ENCODE results near the gene CACNB1. TPM values are rescaled to one million over a fixed set of nuclear protein-coding genes. Genes with fewer than 3 reads are reported as not detected.

The CACNB1 gene
- total RNA-seq, 3 donors from 2014 or later (not counting 1 experiment from before 2014, with no cell fraction given), result 23.7 to 28.5 (median 28.1) TPM

DNA sequence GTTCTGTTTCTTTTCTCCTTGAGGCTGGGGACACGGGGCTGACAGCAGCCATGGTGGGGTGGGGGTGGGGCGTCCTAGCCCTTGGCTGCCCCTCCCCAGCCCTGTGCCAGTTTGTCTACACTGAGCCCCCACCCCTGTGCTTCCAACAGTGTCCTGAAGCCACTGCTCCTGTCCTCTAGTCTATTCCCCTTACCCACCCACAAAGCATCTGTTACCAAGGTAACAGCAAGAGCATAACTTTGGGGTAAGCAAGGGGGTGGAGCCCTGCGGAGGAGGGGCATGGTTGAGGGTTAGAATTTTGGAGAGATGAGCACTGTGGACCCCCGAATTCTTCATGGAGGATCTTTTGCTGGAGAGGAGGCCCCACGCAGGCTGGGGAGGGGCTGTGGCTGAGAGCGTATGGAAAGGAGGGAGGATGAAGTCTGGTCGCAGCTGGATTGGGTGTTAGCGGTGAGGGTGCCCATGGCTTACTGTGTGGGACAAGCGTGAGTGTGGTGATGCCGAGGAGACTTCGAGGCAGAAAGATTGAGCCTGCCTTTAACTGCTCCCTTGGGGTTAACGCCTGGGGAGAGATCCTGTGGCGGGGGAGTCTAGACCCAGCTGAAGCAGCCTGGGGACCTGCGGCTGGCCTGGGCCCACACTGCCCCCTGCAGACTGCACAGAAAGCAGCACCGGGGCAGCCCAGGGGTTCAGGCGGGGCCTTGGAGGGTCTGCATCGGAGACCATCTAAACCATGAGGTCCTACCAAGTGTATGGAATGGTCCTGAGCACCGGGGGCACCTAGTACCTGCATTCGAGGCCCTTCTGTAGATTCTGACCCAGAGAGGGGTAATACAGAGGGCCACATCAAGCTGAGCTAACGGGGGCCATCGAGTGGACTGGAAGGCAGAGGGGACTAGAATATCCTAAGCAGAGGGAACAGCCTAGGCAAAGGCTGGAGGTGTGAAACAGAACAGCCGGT lies 34.4 kb upstream of the CACNB1 start:
- TF ChIP-seq, protein P1, sequence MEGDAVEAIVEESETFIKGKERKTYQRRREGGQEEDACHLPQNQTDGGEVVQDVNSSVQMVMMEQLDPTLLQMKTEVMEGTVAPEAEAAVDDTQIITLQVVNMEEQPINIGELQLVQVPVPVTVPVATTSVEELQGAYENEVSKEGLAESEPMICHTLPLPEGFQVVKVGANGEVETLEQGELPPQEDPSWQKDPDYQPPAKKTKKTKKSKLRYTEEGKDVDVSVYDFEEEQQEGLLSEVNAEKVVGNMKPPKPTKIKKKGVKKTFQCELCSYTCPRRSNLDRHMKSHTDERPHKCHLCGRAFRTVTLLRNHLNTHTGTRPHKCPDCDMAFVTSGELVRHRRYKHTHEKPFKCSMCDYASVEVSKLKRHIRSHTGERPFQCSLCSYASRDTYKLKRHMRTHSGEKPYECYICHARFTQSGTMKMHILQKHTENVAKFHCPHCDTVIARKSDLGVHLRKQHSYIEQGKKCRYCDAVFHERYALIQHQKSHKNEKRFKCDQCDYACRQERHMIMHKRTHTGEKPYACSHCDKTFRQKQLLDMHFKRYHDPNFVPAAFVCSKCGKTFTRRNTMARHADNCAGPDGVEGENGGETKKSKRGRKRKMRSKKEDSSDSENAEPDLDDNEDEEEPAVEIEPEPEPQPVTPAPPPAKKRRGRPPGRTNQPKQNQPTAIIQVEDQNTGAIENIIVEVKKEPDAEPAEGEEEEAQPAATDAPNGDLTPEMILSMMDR (IDR thresholded peaks at IDR 0.05), result peak; percentile 69
- Histone ChIP-seq H3K27ac (ENCODE audit: low read length) (no peak overlapping the region), H3K9me3 (ENCODE audit: control insufficient read depth, insufficient read depth, low read length) (no peaks in the 10 kb centered on the region), H3K27me3 (ENCODE audit: control insufficient read depth, insufficient read depth, low read length) (peaks cover 12% of the 10 kb centered on the region), H3K4me1 (ENCODE audit: control insufficient read depth, insufficient read depth, low read length) (peaks cover 10% of the 10 kb centered on the region), H3K4me3 (ENCODE audit: low read length) (no peak overlapping the region), H3K36me3 (ENCODE audit: control insufficient read depth, insufficient read depth, low read length) (no peaks in the 10 kb centered on the region)
- ATAC-seq, result peak; percentile 85 to 93 (median 90)
- peaks cover 21% of the 10 kb centered on the region in 2 donors for H3K27me3 Mint-ChIP-seq (ENCODE audit: low read depth in 2 of 2)
- 14% methylated on average over 20 of the region's 22 CpGs for WGBS (ENCODE audit: insufficient coverage)
- no peaks in the 10 kb centered on the region for H3K36me3 Mint-ChIP-seq
- intact Hi-C loops (cut with micrococcal nuclease), result loop anchor here (5.0 kb wide), 1 partner anchor 65 kb away; the partner anchor contains the start of gene ARL5C
- H3K4me1 Mint-ChIP-seq, result peaks cover 10 to 19% of the 10 kb centered on the region in 2 donors
- peak; percentile 61 to 80 for DNase-seq
- peak overlapping the region in 1 of 2 donors; percentile 42 for H3K27ac Mint-ChIP-seq
- H3K9me3 Mint-ChIP-seq, result no peaks in the 10 kb centered on the region
- peak overlapping the region; percentile 31 for H3K4me3 Mint-ChIP-seq

DNA sequence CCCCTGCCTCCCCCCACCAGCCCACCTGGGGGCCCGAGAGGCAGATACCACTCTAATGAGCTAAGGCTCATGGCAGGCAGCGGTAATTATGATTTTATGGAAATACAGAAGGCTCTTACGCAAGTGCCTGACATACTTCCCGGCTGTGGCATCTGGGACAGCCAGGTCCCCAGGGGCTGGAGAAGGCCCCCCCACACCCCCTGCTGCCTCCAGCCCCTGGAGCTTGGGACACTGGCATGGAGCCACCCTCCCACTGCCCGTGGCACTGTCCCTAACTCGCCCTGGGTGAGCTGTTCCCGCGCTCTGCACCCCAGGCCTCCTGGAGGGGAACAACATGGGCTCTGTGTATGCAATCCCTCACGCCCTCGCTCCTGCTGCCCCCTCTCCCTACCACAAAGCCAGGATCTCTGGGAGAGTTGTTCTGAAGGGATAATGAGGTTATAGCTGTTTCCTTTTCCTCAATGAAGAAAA lies 33.7 kb upstream of the CACNB1 start:
- Histone ChIP-seq H3K27me3 (ENCODE audit: control insufficient read depth, insufficient read depth, low read length) (peaks cover 14% of the 10 kb centered on the region), H3K36me3 (ENCODE audit: control insufficient read depth, insufficient read depth, low read length) (no peaks in the 10 kb centered on the region), H3K4me1 (ENCODE audit: control insufficient read depth, insufficient read depth, low read length) (peaks cover 13% of the 10 kb centered on the region), H3K9me3 (ENCODE audit: control insufficient read depth, insufficient read depth, low read length) (no peaks in the 10 kb centered on the region), H3K4me3 (ENCODE audit: low read length) (no peak overlapping the region), H3K27ac (ENCODE audit: low read length) (no peak overlapping the region)
- no peak for ATAC-seq
- Mint-ChIP-seq H3K4me1 (peaks cover 12 to 21% of the 10 kb centered on the region in 2 donors), H3K9me3 (no peaks in the 10 kb centered on the region), H3K4me3 (no peak overlapping the region), H3K27me3 (ENCODE audit: low read depth in 2 of 2) (peaks cover 24% of the 10 kb centered on the region in 2 donors), H3K27ac (peak overlapping the region in 1 of 2 donors; percentile 42), H3K36me3 (no peaks in the 10 kb centered on the region)
- DNase-seq, result no peak
- 88% methylated on average over 8 of the region's 10 CpGs for WGBS (ENCODE audit: insufficient coverage)
- TF ChIP-seq, protein P1 (IDR thresholded peaks at IDR 0.05), result no peak
- intact Hi-C loops (cut with micrococcal nuclease), result loop anchor here (5.0 kb wide), 1 partner anchor 64 kb away; the partner anchor contains the start of gene ARL5C

DNA sequence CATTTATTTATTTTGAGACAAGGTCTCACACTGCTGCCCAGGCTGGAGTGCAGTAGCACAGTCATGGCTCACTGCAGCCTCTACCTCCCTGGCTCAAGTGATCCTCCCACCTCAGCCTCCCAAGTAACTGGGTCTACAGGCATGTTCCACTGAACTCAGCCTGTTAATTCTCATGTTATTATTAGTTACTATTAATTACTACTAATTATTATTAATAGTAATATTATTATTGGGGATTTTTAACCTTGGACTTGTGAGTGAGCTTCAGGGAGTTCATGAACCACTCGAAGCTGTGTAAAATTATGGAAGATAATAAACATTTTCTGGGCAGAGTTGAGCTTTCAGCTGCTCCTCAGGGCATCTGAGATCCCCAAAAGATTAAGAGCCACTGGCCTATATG lies 32.9 kb upstream of the CACNB1 start:
- 80% methylated on average over 1 of the region's 1 CpG for WGBS (ENCODE audit: insufficient coverage)
- no peak overlapping the region for H3K4me3 Mint-ChIP-seq
- DNase-seq, result no peak
- no peaks in the 10 kb centered on the region for H3K9me3 Mint-ChIP-seq
- intact Hi-C loops (cut with micrococcal nuclease), result loop anchor here (5.0 kb wide), 1 partner anchor 63 kb away; the partner anchor contains the start of gene ARL5C
- Histone ChIP-seq H3K36me3 (ENCODE audit: control insufficient read depth, insufficient read depth, low read length) (no peaks in the 10 kb centered on the region), H3K4me1 (ENCODE audit: control insufficient read depth, insufficient read depth, low read length) (peaks cover 20% of the 10 kb centered on the region), H3K27me3 (ENCODE audit: control insufficient read depth, insufficient read depth, low read length) (peaks cover 18% of the 10 kb centered on the region), H3K27ac (ENCODE audit: low read length) (no peak overlapping the region), H3K9me3 (ENCODE audit: control insufficient read depth, insufficient read depth, low read length) (no peaks in the 10 kb centered on the region), H3K4me3 (ENCODE audit: low read length) (no peak overlapping the region)
- ATAC-seq, result no peak
- H3K36me3 Mint-ChIP-seq, result no peaks in the 10 kb centered on the region
- TF ChIP-seq, protein P1 (IDR thresholded peaks at IDR 0.05), result no peak
- peaks cover 27 to 28% of the 10 kb centered on the region in 2 donors for H3K27me3 Mint-ChIP-seq (ENCODE audit: low read depth in 2 of 2)
- no peak overlapping the region for H3K27ac Mint-ChIP-seq
- H3K4me1 Mint-ChIP-seq, result peaks cover 16 to 21% of the 10 kb centered on the region in 2 donors
